GM12801 (cell line): Measurements from ENCODE around the gene CEP162.

Source experiments
- TF ChIP-seq, protein P1 (sequence below): IDR thresholded peaks from one replicate; pipeline ENCODE4 v1.5.1; 2011; ENCODE audit warnings: control low read depth; ENCODE audit not compliant: insufficient read length; ENCODE audit errors: extremely low read depth

The CEP162 gene, protein sequence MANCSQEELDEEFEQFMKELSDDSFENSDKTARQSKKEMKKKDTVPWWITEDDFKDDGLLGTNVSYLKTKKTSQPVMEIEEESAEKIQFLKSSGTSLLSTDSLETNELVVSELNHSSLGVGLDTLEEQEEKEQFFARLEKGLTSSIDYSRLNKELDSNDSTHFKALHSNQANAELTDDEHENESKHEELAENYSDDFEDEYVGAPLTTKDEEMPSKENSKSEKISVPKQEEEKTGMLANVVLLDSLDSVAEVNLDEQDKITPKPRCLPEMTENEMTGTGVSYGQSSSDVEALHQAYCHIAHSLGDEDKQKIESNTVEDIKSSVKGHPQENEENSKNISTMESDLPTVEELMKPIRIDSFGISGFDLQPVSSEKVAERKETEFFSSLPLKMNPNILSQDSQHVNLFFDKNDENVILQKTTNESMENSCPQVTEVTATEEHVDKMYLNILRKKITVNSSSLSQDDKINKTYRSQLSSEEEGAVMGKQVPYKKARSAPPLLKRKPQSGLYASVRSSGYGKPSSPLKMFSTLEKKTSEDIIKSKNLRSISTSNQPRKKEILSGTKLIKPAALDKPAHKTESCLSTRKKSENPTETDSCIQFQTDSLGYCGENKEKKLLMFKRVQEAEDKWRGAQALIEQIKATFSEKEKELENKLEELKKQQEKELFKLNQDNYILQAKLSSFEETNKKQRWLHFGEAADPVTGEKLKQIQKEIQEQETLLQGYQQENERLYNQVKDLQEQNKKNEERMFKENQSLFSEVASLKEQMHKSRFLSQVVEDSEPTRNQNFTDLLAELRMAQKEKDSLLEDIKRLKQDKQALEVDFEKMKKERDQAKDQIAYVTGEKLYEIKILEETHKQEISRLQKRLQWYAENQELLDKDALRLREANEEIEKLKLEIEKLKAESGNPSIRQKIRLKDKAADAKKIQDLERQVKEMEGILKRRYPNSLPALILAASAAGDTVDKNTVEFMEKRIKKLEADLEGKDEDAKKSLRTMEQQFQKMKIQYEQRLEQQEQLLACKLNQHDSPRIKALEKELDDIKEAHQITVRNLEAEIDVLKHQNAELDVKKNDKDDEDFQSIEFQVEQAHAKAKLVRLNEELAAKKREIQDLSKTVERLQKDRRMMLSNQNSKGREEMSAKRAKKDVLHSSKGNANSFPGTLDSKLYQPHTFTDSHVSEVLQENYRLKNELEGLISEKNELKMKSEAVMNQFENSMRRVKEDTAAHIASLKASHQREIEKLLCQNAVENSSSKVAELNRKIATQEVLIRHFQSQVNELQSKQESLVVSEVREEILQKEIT (N-terminal part only)

DNA sequence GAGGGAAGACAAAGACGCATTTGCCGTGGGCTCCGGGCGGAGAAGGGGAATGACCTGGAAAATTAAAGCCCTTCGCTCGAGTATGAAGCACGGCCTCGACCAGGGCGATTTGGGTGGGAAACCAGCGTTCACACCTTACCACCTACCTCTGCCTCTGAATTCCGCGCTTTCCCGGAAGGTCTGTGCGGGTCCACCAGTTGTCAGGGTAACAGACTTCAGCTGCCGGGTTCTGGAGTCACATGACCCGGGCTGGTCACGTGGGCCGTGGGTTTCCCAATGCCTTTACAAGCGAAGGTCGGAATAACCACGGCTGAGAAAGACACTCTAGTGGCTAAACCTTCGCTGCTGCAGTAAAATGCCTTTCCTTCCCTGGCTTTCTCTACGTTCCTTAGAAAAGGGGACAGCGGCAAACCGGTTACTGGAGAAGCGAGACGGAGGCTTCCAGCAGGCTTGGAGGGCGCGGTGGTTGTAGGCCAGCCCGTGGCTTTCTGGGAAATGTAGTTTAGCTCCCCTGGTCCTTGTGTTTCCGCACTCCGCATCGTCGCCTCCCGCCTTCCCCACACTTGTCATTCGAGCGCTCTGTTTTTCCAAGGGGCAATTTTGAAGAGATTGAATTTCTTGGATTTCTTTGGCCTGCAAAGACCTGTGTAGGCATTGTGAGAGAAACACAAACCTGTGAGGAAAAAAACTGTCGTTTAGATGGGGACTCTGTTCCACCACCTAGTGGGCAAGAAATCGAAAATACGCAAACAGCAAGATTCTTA is at the start of gene CEP162:
CEP162 (minus strand) TSS at position 210 of the 764 bp plus-strand sequence. CDS start 1,250 bp downstream, outside the sequence.
- TF ChIP-seq, protein P1, sequence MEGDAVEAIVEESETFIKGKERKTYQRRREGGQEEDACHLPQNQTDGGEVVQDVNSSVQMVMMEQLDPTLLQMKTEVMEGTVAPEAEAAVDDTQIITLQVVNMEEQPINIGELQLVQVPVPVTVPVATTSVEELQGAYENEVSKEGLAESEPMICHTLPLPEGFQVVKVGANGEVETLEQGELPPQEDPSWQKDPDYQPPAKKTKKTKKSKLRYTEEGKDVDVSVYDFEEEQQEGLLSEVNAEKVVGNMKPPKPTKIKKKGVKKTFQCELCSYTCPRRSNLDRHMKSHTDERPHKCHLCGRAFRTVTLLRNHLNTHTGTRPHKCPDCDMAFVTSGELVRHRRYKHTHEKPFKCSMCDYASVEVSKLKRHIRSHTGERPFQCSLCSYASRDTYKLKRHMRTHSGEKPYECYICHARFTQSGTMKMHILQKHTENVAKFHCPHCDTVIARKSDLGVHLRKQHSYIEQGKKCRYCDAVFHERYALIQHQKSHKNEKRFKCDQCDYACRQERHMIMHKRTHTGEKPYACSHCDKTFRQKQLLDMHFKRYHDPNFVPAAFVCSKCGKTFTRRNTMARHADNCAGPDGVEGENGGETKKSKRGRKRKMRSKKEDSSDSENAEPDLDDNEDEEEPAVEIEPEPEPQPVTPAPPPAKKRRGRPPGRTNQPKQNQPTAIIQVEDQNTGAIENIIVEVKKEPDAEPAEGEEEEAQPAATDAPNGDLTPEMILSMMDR = no peak

- TF ChIP-seq, protein P1 = no peak
Observed at GRCh38 chr6:84274856-84275255, 47.4 kb upstream of the CEP162 start.

DNA sequence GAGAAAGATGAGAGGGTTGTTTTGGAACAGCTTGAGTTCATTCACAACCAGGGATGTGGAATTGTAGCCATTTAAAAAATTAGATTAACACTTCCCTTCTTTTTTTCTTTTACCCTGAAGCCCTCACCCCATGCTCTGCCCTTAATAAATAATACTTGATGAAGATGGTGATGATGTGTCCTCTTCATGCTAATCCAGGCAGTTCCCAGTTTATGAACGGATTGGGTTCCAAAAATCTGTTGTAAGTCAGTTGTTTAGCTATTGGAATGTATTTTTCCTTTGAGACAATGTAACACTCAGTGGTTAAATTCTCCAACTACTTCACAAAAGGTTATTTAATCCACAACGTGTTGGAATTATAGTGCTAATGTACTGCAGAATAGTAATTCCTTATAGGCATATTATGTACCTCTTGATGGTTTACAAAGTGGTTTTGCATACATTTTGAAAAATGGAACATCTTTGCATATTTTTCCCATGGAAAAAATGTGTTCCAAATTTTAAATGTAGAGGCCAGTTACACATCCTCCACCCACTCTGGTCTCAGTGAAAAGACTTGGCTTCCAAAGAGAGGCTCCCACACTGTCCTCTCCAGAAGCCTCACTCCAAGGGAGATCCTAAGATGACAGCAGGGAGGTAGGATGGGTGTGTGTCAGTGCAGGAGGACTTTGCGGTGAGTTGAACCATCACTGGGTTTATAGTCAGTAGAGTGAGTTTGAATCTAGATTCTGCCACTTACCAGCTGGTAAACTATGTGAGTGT is 45.8 kb upstream of the CEP162 start:
- TF ChIP-seq, protein P1 = no peak

GRCh38 chr6:84272298-84272697 is 44.9 kb upstream of the CEP162 start:
- TF ChIP-seq, protein P1 = no peak

GRCh38 chr6:84271061-84271716 is 43.7 kb upstream of the CEP162 start:
- TF ChIP-seq, protein P1 = no peak
